ENCODE measurements around the gene ZNF230. TPM values are rescaled to one million over a fixed set of nuclear protein-coding genes. Genes with fewer than 3 reads are reported as not detected.

Gene ZNF230
- 10 to 100 TPM in 1 of 5 donors, 1 to 10 TPM in 4; 7.4 to 10.7 (median 8.8) TPM for polyA plus RNA-seq (ENCODE audit: insufficient read depth in 1 of 5, insufficient read length in 5 of 5, low replicate concordance in 1 of 5)
- long read RNA-seq, donor 1, full-length matches to known transcripts, result 4 of 4 reads
- long read RNA-seq, donor 1, partial matches to known transcripts, result 0 of 4 reads
- long read RNA-seq, donor 1, other reads (novel, unspliced or antisense), result 0 of 4 reads
- long read RNA-seq, donor 2, full-length matches to known transcripts, result 1 of 1 reads
- long read RNA-seq, donor 2, partial matches to known transcripts, result 0 of 1 reads
- long read RNA-seq, donor 2, other reads (novel, unspliced or antisense), result 0 of 1 reads
- long read RNA-seq, donor 3, full-length matches to known transcripts, result 4 of 4 reads
- long read RNA-seq, donor 3, partial matches to known transcripts, result 0 of 4 reads
- long read RNA-seq, donor 3, other reads (novel, unspliced or antisense), result 0 of 4 reads
- long read RNA-seq, donor 4, full-length matches to known transcripts, result 2 of 2 reads
- long read RNA-seq, donor 4, partial matches to known transcripts, result 0 of 2 reads
- long read RNA-seq, donor 4, other reads (novel, unspliced or antisense), result 0 of 2 reads
- long read RNA-seq, donor 5, full-length matches to known transcripts, result 5 of 5 reads
- long read RNA-seq, donor 5, partial matches to known transcripts, result 0 of 5 reads
- long read RNA-seq, donor 5, other reads (novel, unspliced or antisense), result 0 of 5 reads
- long read RNA-seq, donor 6, full-length matches to known transcripts, result 3 of 3 reads
- long read RNA-seq, donor 6, partial matches to known transcripts, result 0 of 3 reads
- long read RNA-seq, donor 6, other reads (novel, unspliced or antisense), result 0 of 3 reads
- long read RNA-seq, donor 7, full-length matches to known transcripts, result 3 of 3 reads
- long read RNA-seq, donor 7, partial matches to known transcripts, result 0 of 3 reads
- long read RNA-seq, donor 7, other reads (novel, unspliced or antisense), result 0 of 3 reads
- long read RNA-seq, donor 8, full-length matches to known transcripts, result 1 of 1 reads
- long read RNA-seq, donor 8, partial matches to known transcripts, result 0 of 1 reads
- long read RNA-seq, donor 8, other reads (novel, unspliced or antisense), result 0 of 1 reads

GRCh38 chr19:44002566-44003460 lies at the start of gene ZNF230:
TSS of gene ZNF230 (plus strand) at chr19:44002957. CDS start at chr19:44007079, 4,122 bp downstream.
- DNase-seq, result peak; percentile 92 to 94

- no peak for DNase-seq
Observed at GRCh38 chr19:43956827-43957226, 45.9 kb upstream of the ZNF230 start.

- no peak for DNase-seq
Observed at GRCh38 chr19:43957891-43958290, 44.9 kb upstream of the ZNF230 start.

GRCh38 chr19:43960411-43960810 lies 42.3 kb upstream of the ZNF230 start:
- no peak for DNase-seq

GRCh38 chr19:43966079-43966694 lies 36.6 kb upstream of the ZNF230 start:
- no peak for DNase-seq

GRCh38 chr19:43976732-43977131 lies 26.0 kb upstream of the ZNF230 start:
- no peak for DNase-seq

GRCh38 chr19:43983544-43983911 lies 19.2 kb upstream of the ZNF230 start:
- peak in 1 of 2 donors; percentile 1 for DNase-seq

GRCh38 chr19:43983912-43984686 lies 18.7 kb upstream of the ZNF230 start, which contains the start of gene ZNF155:
TSS of gene ZNF155 (plus strand) at chr19:43984188. CDS start at chr19:43988544, 4,356 bp downstream.
- peak; percentile 92 for DNase-seq

- no peak for DNase-seq
Observed at GRCh38 chr19:43984687-43985000, 18.1 kb upstream of the ZNF230 start.

GRCh38 chr19:43997631-43998290 lies 5.0 kb upstream of the ZNF230 start:
- DNase-seq, result no peak

GRCh38 chr19:44002212-44002565 lies 568 bp upstream of the ZNF230 start:
- no peak for DNase-seq

- peak in 1 of 2 donors; percentile 3 for DNase-seq
Observed at GRCh38 chr19:44003461-44004009, 778 bp downstream of the ZNF230 start.

GRCh38 chr19:44005973-44006372 lies 3.2 kb downstream of the ZNF230 start:
- DNase-seq, result no peak

GRCh38 chr19:44007473-44007872 lies 4.7 kb downstream of the ZNF230 start:
- no peak for DNase-seq

- no peak for DNase-seq
Observed at GRCh38 chr19:44010468-44010867, 7.7 kb downstream of the ZNF230 start.

- no peak for DNase-seq
Observed at GRCh38 chr19:44019498-44019897, 16.7 kb downstream of the ZNF230 start.

GRCh38 chr19:44021221-44021620 lies 18.5 kb downstream of the ZNF230 start:
- no peak for DNase-seq

GRCh38 chr19:44024900-44025216 lies 22.1 kb downstream of the ZNF230 start:
- DNase-seq, result no peak

GRCh38 chr19:44025217-44025936 lies 22.6 kb downstream of the ZNF230 start, which contains the start of gene ZNF222:
TSS of gene ZNF222 (plus strand) at chr19:44025379. CDS start at chr19:44025437, 58 bp downstream.
- DNase-seq, result peak; percentile 81 to 82
